GM19395 (cell line): Measurements from ENCODE around the gene ZSCAN20.

Source experiments
- ATAC-seq: cut with Tn5 transposase; IDR thresholded peaks from one replicate; pipeline ENCODE4 v1.9.1; 2021; ENCODE audit warnings: mild to moderate bottlenecking, moderate library complexity; ENCODE audit not compliant: unreplicated experiment

ZSCAN20 gene

GRCh38 chr1:33527934-33528333, 55.5 kb downstream of the ZSCAN20 start:
- no peak for ATAC-seq

GRCh38 chr1:33529957-33530356, 57.5 kb downstream of the ZSCAN20 start:
- ATAC-seq = no peak

- ATAC-seq = no peak
These were observed 59.8 kb downstream of the ZSCAN20 start for GRCh38 chr1:33532250-33532649.

GRCh38 chr1:33532936-33533335, 60.5 kb downstream of the ZSCAN20 start:
- ATAC-seq = no peak

GRCh38 chr1:33535334-33535733, 62.9 kb downstream of the ZSCAN20 start:
- ATAC-seq = no peak

GRCh38 chr1:33537885-33538284, 65.4 kb downstream of the ZSCAN20 start:
- ATAC-seq = no peak

- no peak for ATAC-seq
These were observed 69.5 kb downstream of the ZSCAN20 start for GRCh38 chr1:33541966-33542365.
